Activated T-helper 1 cell treated with anti-CD3 and anti-CD28 coated beads, Interleukin-12 subunit alpha, Interleukin-12 subunit beta, Interleukin-2, Interleukin-4 antibody, amounts not matched to agents 30 ng/mL and 10 ng/mL and 1 ng/mL, durations not matched to agents 14 hours and 24 hours and 36 hours (primary cell): Measurements from ENCODE around the gene DNAH17. TPM values are rescaled to one million over a fixed set of nuclear protein-coding genes. Genes with fewer than 3 reads are reported as not detected.

ENCODE experiments used
- DNase-seq: peaks from one replicate; pipeline ENCODE4 v3.0.0; 2021; ENCODE audit warnings: low spot score
- H3K27ac Mint-ChIP-seq: one replicate; pipeline ENCODE4 v1.8.0; 2021; ENCODE audit warnings: mild to moderate bottlenecking, mixed read lengths
- H3K27me3 Mint-ChIP-seq: one replicate; pipeline ENCODE4 v1.8.0; 2022; ENCODE audit warnings: mild to moderate bottlenecking, moderate library complexity, mixed read lengths; ENCODE audit not compliant: insufficient read depth
- H3K36me3 Mint-ChIP-seq: one replicate; pipeline ENCODE4 v1.8.0; 2021; ENCODE audit warnings: low read depth, mixed read lengths
- H3K4me1 Mint-ChIP-seq: one replicate; pipeline ENCODE4 v1.8.0; 2021; ENCODE audit warnings: low read depth, mixed read lengths
- H3K4me3 Mint-ChIP-seq: one replicate; pipeline ENCODE4 v1.8.0; 2021; ENCODE audit warnings: mild to moderate bottlenecking, moderate library complexity, mixed read lengths
- H3K9me3 Mint-ChIP-seq: one replicate; pipeline ENCODE4 v1.8.0; 2021; ENCODE audit warnings: mixed read lengths
- intact Hi-C: fragments of 100-400 bp; cut with micrococcal nuclease; formaldehyde crosslinking; loops from one replicate; pipeline ENCODE4 v1.15.1; 2024
- total RNA-seq: library from RNA; stranded (reverse); gene quantifications from 2 replicates; pipeline ENCODE4 v1.2.3, GENCODE V29; 2022

The DNAH17 gene
- total RNA-seq, 1 donor from 2014 or later, result 0.18 TPM

DNA sequence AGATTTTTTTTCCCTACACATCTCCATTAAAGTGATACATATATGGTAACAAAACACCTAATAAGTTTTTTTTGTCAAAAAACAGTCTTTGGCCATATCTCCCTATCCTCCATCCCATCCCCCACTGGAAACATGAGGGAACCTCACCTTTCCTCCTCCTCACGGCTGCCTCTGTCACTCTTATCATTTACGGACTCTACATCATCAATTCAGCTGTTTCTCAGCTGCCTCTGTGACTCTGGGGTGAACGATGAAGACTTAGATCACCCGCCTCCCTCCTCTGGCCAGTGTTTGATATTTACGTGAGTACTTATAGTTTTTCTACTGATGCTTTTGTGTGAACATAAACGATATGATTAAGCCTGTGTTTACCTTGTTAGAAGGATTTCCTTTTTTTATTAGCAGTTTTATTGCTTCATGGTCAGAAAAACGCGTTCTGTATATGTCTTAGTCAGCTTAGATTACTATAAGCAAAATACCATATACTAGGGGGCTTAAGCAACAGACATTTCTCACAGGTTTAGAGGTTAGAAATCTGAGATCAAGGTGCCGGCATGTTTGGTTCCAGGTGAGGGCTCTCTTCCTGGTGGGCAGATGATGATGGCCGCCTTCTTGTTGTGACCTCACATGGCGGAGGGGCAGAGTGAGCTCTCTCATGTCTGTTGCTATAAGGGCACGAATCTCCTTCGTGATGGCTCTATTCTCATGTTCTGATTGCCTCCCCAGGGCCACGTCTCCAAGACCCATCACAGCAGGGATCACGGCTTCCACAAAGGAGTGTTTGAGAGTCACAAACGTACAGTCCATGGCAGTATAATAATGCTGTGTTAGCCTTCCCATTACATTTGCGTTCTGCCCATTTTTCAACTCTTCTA lies 32.1 kb downstream of the DNAH17 start:
- no peak overlapping the region for H3K27ac Mint-ChIP-seq
- no peaks in the 10 kb centered on the region for H3K9me3 Mint-ChIP-seq
- H3K4me1 Mint-ChIP-seq, result peaks cover 5% of the 10 kb centered on the region
- H3K4me3 Mint-ChIP-seq, result no peak overlapping the region
- H3K36me3 Mint-ChIP-seq, result no peaks in the 10 kb centered on the region
- intact Hi-C loops, result no loop called here
- H3K27me3 Mint-ChIP-seq, result peaks cover 10% of the 10 kb centered on the region
- no peak for DNase-seq

DNA sequence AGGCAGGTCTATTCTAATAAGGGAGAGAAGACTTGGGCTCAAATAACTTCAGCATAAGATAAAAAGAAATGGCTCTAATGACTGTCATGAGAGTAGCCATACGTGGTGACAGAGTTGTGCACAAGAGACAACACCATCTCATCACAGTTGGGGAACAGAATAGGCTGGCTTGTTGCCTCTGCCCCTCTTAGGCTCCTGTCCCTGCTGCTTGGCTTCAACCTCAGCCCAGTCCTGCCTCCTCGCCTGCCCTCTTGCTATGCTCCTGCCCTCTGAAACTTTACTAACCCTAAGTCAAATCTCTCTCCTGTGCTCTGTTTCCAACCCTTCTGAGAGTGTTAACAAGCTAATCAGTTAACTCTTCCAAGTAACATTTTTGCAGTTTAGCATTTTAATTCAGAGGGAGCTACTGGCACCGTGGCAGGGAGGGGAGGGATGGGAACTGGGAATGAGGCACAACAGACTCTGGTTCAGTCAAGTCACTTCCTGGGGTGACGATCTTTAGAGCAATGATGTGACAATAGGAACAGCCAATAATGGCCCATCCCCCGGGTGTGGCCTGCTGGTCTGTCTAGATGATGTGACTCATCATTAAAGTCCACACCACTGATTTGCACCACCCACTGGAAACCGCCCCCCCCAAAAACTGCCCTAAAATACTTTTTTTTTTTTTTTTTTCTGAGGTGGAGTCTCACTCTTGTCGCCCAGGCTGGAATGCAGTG lies 35.5 kb downstream of the DNAH17 start:
- no peak for DNase-seq
- Mint-ChIP-seq H3K27ac (peak overlapping the region; percentile 31), H3K36me3 (no peaks in the 10 kb centered on the region), H3K27me3 (peaks cover 6% of the 10 kb centered on the region), H3K9me3 (no peaks in the 10 kb centered on the region), H3K4me3 (no peak overlapping the region), H3K4me1 (peaks cover 12% of the 10 kb centered on the region)
- intact Hi-C loops, result no loop called here

DNA sequence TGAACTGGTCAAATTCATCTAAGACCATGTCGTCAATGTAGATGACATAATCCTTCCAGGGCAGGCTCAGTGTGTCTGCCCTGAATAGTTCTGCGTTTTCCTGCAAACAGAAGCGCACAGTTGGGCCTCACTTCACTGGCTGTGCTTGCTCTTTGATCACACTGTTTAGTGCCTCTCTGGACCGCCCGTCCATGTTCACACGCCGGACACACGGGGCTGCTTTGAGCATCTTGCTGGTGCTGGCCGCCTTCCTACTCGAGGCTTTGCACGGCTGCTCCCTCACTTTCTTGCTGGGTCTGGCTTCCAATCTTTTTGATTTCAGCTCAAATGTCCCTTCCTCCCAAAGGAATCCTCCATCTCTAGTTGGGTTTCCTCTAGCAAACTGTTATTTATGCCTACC lies 37.4 kb downstream of the DNAH17 start:
- intact Hi-C loops, result no loop called here
- H3K9me3 Mint-ChIP-seq, result no peaks in the 10 kb centered on the region
- H3K36me3 Mint-ChIP-seq, result no peaks in the 10 kb centered on the region
- H3K4me1 Mint-ChIP-seq, result peaks cover 29% of the 10 kb centered on the region
- H3K27me3 Mint-ChIP-seq, result peaks cover 2% of the 10 kb centered on the region
- H3K4me3 Mint-ChIP-seq, result no peak overlapping the region
- no peak overlapping the region for H3K27ac Mint-ChIP-seq
- no peak for DNase-seq

DNA sequence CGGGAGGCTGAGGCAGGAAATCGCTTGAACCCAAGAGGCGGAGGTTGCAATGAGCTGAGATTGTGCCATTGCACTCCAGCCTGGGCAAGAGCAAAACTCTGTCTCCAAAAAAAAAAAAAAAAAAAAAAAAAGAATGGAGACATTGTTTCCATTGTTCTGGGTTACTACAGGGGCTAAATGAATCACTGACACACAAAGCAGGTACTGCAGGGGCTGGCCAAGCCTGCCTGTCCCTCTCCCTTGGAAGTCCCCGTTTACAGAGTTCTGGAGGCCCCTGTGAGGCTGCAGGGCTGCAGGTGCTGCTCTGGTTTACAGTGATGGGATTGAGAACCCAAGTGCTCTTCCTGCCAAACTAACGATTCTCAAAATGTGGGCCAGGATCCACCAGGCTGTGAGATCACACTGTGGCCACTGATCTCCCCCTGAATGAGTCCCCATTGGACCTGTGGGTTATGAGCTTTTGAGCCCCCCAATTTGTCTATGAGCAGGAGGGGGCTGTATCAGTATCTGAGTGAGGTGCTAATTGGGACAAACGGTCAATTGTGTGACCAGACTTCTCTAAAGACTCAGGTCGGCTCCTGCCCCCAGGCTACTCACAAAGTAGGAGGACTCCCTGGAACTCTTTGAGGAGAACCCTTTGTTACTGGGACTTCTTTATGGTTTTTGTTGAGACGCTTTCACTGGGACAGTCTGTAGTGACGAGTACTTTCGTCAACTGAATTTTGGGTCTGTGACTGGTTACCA lies 39.0 kb downstream of the DNAH17 start:
- peaks cover 40% of the 10 kb centered on the region for H3K4me1 Mint-ChIP-seq
- intact Hi-C loops, result no loop called here
- peak overlapping the region; percentile 12 for H3K27ac Mint-ChIP-seq
- no peak overlapping the region for H3K4me3 Mint-ChIP-seq
- peaks cover 2% of the 10 kb centered on the region for H3K27me3 Mint-ChIP-seq
- no peak for DNase-seq
- H3K36me3 Mint-ChIP-seq, result no peaks in the 10 kb centered on the region
- H3K9me3 Mint-ChIP-seq, result no peaks in the 10 kb centered on the region

DNA sequence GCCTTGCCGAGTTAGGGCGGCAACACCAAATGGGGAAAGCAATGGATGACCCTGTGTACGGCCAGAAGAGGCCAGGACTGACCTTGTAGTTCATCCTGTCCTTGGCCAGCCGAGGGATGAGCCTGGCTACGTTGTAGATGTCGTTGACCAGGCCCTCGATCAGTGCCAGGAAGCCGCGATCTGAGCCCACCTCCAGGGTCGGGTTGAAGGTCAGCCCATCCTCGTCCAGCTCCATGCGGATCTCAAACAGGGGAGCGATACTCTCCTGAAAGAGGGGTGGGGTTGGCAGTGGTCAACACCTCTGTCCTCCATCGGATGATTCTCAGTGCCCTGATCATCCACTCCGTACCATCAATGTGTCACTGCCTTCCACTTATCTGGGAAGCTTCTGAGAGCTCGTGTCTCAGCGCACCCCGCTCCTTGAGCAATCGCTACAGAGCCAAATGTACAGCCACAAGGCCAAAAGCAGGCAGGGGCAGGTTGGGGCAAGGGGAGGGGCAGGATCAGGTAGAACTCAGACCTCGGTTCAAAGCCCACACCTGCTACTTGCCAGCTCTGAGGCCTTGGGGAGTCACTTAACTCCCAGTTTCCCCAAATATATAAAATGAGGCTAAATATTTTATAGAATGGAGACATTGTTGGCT lies 39.9 kb downstream of the DNAH17 start:
- DNase-seq, result no peak
- Mint-ChIP-seq H3K4me3 (no peak overlapping the region), H3K36me3 (no peaks in the 10 kb centered on the region), H3K27me3 (no peaks in the 10 kb centered on the region), H3K9me3 (no peaks in the 10 kb centered on the region), H3K27ac (no peak overlapping the region), H3K4me1 (peaks cover 47% of the 10 kb centered on the region)
- intact Hi-C loops, result no loop called here

DNA sequence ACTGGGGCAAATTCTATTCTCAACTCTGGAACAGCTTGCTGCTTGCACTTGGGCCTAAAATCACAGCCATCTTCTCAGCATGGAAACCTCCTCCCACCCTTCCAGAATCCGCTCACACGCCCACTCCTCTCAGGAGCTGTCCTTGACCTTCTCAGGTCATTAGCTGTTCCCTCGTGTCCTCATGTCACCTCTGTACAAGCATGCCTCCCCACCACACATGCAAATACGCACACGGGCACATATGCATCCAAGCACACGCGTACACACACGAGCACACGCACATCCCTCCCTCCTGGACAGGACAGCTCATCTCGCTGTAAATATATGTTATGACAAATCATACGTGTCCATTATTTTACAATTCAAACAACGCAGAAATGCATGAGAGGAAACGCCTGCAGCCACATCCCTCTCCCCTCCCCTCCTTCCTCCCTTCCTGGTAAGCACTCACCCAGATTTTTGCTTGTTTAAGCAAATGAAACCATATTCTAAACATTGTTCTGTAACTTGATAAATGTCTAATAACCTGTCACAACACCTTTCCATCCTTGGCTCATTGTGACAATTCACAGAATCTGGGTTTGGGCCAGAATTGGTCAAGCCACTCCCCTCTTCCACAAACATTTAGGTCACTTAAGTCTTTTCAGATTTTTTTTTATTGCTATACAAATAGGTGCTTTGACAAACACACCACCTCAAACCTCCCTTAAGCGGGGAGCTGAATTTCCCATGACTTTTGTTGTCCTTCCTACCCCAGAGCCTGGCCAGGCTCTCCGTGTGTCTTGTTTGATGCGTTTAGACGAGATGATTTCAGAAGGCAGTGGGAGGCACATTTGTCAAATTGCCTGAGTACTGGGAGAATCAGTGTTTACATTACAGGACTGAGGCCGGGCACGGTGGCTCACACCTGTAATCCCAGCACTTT lies 41.7 kb downstream of the DNAH17 start:
- Mint-ChIP-seq H3K4me1 (peaks cover 46% of the 10 kb centered on the region), H3K36me3 (no peaks in the 10 kb centered on the region), H3K27ac (peak overlapping the region; percentile 68), H3K9me3 (no peaks in the 10 kb centered on the region), H3K4me3 (peak overlapping the region; percentile 57), H3K27me3 (no peaks in the 10 kb centered on the region)
- intact Hi-C loops, result no loop called here
- no peak for DNase-seq

DNA sequence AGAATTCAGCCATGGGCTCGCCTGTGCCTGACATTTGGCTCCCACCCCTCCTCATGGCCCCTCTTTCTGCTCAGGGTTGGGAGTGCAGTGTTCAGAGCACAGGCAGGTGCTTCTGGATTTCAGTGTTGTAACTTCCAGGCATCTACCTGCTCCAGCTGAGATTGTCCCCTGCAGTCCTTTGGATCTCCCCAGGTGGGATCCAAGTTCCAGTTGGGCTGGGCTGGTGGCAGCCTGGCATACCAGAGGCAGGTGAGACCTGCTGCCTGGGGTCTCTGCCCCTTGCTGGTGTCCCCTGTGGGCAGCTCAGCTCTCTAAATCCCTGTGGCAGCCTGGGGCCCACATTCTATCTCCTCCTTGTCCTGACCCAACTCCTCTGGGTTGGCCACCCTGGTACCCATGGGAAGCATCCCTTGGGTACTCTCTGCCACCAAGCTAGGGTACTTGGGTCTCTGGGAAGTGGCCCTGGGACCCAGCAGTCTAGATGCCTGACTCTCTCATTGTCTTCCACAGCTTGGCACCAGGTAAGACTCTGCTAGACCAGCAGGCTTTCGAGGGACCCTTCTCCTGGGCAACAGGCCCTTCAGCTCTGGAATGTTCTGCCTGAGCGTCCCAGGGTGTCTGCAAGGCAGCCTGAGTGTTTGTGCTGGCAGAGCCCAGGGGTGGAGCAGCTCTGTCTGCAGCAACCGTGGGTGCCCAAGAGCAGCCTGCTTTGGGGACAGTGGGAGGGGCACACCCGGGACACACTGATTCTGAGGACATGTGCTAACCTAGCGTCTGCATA lies 42.5 kb downstream of the DNAH17 start:
- no peak for DNase-seq
- Mint-ChIP-seq H3K4me3 (peak overlapping the region; percentile 57), H3K27ac (no peak overlapping the region), H3K4me1 (peaks cover 46% of the 10 kb centered on the region), H3K27me3 (no peaks in the 10 kb centered on the region), H3K36me3 (no peaks in the 10 kb centered on the region), H3K9me3 (no peaks in the 10 kb centered on the region)
- intact Hi-C loops, result no loop called here

DNA sequence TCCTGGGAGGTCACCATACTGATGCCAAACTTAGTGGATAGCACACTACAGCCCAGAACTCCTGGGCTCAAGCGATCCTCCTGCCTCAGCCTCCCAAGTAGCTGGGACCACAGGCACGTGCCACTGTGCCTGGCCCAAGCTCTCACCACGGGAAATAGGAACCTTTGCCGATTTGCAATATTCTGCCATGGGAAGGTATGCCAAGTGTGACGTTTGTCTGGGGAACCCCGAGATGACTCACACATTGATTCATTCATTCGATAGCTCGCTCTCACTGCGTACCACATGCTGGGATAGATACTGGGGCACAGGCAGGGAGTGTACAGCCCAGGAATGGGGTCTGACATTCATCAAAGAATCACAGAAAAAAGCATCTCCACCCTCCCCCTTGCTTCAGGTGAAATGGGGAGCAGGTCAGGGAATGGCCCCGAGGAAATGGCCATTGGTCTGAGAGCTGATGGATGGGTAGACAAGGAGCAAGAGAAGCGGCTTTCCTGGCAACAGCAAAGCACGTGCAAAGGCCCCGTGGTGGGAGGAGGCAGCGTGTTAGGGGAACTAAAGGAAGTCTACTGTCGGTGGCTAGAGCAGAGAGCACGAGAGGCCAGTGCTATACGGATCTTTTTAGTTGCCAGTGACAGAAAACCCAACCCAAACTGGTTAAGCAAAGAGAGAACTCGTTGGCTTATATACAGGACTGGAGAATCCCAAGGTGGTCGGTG lies 44.1 kb downstream of the DNAH17 start:
- peak overlapping the region; percentile 40 for H3K27ac Mint-ChIP-seq
- no peak for DNase-seq
- H3K4me3 Mint-ChIP-seq, result no peak overlapping the region
- no peaks in the 10 kb centered on the region for H3K9me3 Mint-ChIP-seq
- H3K4me1 Mint-ChIP-seq, result peaks cover 39% of the 10 kb centered on the region
- no peaks in the 10 kb centered on the region for H3K36me3 Mint-ChIP-seq
- H3K27me3 Mint-ChIP-seq, result no peaks in the 10 kb centered on the region
- intact Hi-C loops, result no loop called here

DNA sequence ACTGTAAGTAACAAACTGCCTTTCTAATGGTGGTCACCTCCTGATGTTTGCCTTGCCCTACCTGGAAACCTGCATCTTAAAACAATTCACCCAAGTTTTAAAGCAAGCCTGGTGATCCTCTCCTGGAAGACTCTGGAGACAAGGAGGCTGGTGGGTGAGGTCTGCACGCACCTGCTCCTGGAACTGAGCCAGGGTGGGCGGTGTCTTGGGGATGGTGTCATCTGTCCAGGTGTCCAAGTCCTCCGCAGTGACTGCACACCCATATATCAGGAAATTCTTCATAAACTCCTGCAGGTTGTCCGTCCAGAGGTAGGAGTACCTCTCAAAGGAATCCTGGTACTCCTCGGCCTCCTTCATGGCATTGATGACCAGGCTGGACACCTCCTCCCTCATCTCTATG lies 44.9 kb downstream of the DNAH17 start:
- H3K4me3 Mint-ChIP-seq, result no peak overlapping the region
- no peaks in the 10 kb centered on the region for H3K27me3 Mint-ChIP-seq
- DNase-seq, result no peak
- peaks cover 39% of the 10 kb centered on the region for H3K4me1 Mint-ChIP-seq
- H3K27ac Mint-ChIP-seq, result no peak overlapping the region
- no peaks in the 10 kb centered on the region for H3K36me3 Mint-ChIP-seq
- intact Hi-C loops, result no loop called here
- no peaks in the 10 kb centered on the region for H3K9me3 Mint-ChIP-seq

DNA sequence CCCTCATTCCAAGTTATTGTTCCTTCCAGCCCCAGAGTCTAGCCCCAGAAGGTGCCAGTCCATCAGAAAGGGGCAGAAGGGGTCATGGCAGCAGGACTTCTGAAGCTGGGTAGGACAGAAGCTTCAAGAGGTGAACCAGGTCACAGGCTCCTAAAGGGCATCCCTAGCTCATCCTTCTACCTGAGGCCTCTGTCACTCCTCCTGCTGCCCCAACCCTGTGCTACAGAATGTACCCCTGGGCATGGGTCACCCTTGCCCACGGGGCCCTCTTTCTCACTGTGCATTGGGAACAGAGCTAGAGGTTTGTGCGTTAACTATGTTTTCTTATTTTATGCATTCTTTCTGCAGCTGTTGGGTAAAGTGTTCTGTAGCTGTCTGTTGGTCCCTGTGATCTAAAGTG lies 46.5 kb downstream of the DNAH17 start:
- DNase-seq, result no peak
- Mint-ChIP-seq H3K4me3 (no peak overlapping the region), H3K27ac (no peak overlapping the region), H3K4me1 (peaks cover 30% of the 10 kb centered on the region), H3K36me3 (no peaks in the 10 kb centered on the region), H3K27me3 (no peaks in the 10 kb centered on the region), H3K9me3 (no peaks in the 10 kb centered on the region)
- intact Hi-C loops, result no loop called here
